GM20431 (cell line): ENCODE measurements around the gene ANO6.
"Not testable (repeated sequence)": the region's sequence is repeated elsewhere in the genome, so short reads cannot be mapped to it uniquely, and the experiment has no call there.

Experiments used
- in situ Hi-C: fragments of 300-500 bp; cut with MseI, MboI; formaldehyde crosslinking; loops from one replicate; pipeline ENCODE4 v1.15.0; 2020; ENCODE audit warnings: low sequenced_read_pairs; ENCODE audit not compliant: unreplicated experiment

The ANO6 gene

GRCh38 chr12:45235087-45236025, 19.5 kb downstream of the ANO6 start:
- in situ Hi-C loops = no loop called here

GRCh38 chr12:45236383-45236782, 20.5 kb downstream of the ANO6 start:
- in situ Hi-C loops = not testable (repeated sequence)

- in situ Hi-C loops = no loop called here
Measured at GRCh38 chr12:45242180-45242579, 26.3 kb downstream of the ANO6 start.

GRCh38 chr12:45243963-45244362, 28.1 kb downstream of the ANO6 start:
- in situ Hi-C loops = no loop called here

GRCh38 chr12:45244561-45245343, 28.9 kb downstream of the ANO6 start:
- in situ Hi-C loops = no loop called here

- in situ Hi-C loops = no loop called here
Measured at GRCh38 chr12:45246236-45246635, 30.3 kb downstream of the ANO6 start.

GRCh38 chr12:45247589-45247988, 31.7 kb downstream of the ANO6 start:
- in situ Hi-C loops = no loop called here

- in situ Hi-C loops = no loop called here
Measured at GRCh38 chr12:45248095-45248494, 32.2 kb downstream of the ANO6 start.

- in situ Hi-C loops = no loop called here
Measured at GRCh38 chr12:45254254-45254653, 38.4 kb downstream of the ANO6 start.

GRCh38 chr12:45256721-45257120, 40.8 kb downstream of the ANO6 start:
- in situ Hi-C loops = no loop called here

- in situ Hi-C loops = no loop called here
Measured at GRCh38 chr12:45257185-45257930, 41.5 kb downstream of the ANO6 start.

GRCh38 chr12:45259675-45260074, 43.8 kb downstream of the ANO6 start:
- in situ Hi-C loops = no loop called here

- in situ Hi-C loops = no loop called here
Measured at GRCh38 chr12:45260104-45260815, 44.4 kb downstream of the ANO6 start.

- in situ Hi-C loops = no loop called here
Measured at GRCh38 chr12:45260854-45261253, 45.0 kb downstream of the ANO6 start.

GRCh38 chr12:45262185-45262584, 46.3 kb downstream of the ANO6 start:
- in situ Hi-C loops = not testable (repeated sequence)

GRCh38 chr12:45263587-45263986, 47.7 kb downstream of the ANO6 start:
- in situ Hi-C loops = no loop called here

GRCh38 chr12:45268672-45269411, 52.9 kb downstream of the ANO6 start:
- in situ Hi-C loops = no loop called here

- in situ Hi-C loops = no loop called here
Measured at GRCh38 chr12:45269412-45269751, 53.5 kb downstream of the ANO6 start.

- in situ Hi-C loops = no loop called here
Measured at GRCh38 chr12:45270951-45271350, 55.1 kb downstream of the ANO6 start.
